Memory B cell (primary cell): ENCODE results near the gene CSE1L.
"Not testable (repeated sequence)": the region's sequence is repeated elsewhere in the genome, so short reads cannot be mapped to it uniquely, and the experiment has no call there.

Experiments used
- ATAC-seq: fragments of 150-1000 bp; cut with Tn5 transposase; 2 replicates; pipeline ENCODE4 v1.10.0; 2021; ENCODE audit warnings: low read depth, mild to moderate bottlenecking, moderate library complexity
- DNase-seq, 2 donors: peaks; one replicate each; pipeline ENCODE4 v3.0.0; 2022; ENCODE audit warnings: low spot score in 2 of 2
- H3K27ac Mint-ChIP-seq: one replicate; pipeline ENCODE4 v1.8.0; 2022; ENCODE audit warnings: mild to moderate bottlenecking, moderate library complexity, mixed read lengths
- H3K27me3 Mint-ChIP-seq: one replicate; pipeline ENCODE4 v1.8.0; 2022; ENCODE audit warnings: mixed read lengths
- H3K36me3 Mint-ChIP-seq: one replicate; pipeline ENCODE4 v1.8.0; 2022; ENCODE audit warnings: mild to moderate bottlenecking, mixed read lengths
- H3K4me1 Mint-ChIP-seq: one replicate; pipeline ENCODE4 v1.8.0; 2022; ENCODE audit warnings: mixed read lengths
- H3K4me3 Mint-ChIP-seq: one replicate; pipeline ENCODE4 v1.8.0; 2022; ENCODE audit warnings: mild to moderate bottlenecking, moderate library complexity, mixed read lengths
- H3K9me3 Mint-ChIP-seq: one replicate; pipeline ENCODE4 v1.8.0; 2022; ENCODE audit warnings: mixed read lengths

CSE1L gene

DNA sequence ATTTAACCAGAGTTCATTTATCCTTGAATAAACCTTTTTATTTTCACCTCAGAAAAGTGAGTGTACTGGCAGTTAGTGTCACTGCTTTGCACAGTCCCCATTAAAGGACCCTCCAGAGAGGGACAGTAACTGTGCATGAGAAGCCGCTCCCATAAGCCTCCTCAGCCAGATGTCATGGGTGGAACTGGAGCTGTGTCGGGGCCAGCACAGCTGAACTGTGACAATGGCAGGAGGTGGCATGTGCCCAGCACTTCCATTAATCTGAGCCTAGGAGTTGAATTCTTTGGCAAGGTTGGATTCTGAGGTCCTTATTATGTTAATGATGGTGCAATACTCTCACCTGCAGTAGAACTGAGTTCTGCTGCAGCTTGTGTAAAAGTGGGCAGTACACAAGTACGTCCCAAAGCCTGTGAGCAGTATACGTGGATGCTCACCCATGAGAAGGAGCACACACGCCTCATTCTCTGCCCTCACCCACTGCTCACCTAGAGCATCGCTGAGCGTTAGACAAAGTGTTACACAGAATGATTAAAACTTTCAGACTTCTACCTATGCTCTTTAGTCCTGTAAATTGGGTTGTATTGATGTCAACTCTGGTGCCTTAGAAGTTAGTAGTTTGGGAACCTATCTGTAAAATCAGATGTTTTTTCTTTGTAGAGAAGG is 11.9 kb upstream of the CSE1L start:
- Mint-ChIP-seq H3K4me3 (no peak overlapping the region), H3K27ac (no peak overlapping the region), H3K9me3 (no peaks in the 10 kb centered on the region), H3K27me3 (no peaks in the 10 kb centered on the region), H3K4me1 (peaks cover 6% of the 10 kb centered on the region), H3K36me3 (peaks cover 16% of the 10 kb centered on the region)
- no peak for ATAC-seq
- DNase-seq = no peak

DNA sequence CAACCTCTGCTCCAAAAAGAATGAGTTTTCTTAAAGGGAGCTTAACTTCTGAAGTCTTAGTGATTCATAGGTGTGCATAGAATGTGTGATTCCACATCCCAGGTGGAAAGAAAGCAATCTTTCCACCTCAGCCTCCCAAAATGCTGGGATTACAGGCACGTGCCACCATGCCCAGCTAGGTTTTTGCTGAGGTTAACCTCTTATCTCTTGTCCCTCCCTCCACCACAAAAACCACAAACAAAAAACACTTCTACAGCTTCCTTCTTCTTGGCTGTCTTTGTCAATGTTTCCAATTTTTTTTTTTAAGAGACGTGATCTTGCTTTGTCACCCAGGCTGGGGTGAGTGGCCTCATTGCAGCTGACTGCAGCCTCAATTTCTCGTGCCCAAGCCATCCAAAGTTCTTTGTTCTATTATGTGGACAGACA is 8.1 kb upstream of the CSE1L start:
- Mint-ChIP-seq H3K27ac (no peak overlapping the region), H3K4me3 (no peak overlapping the region), H3K27me3 (no peaks in the 10 kb centered on the region)

DNA sequence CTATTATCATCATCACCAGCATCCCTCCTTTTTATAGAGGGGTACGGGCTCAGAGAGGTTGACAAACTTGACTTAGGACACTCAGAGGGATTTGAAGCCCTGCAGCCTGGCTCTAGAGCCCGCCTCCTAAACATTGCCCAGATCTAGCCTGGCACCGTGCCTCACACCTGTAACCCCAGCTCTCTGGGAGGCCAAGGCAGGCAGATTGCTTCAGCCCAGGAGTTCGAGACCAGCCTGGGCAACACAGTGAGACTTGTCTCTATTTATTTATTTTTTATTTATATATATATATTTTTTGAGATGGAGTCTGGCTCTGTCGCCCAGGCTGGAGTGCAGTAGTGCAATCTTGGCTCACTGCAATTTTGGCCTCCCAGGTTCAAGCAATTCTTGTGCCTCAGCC is 6.3 kb upstream of the CSE1L start:
- no peak overlapping the region for H3K27ac Mint-ChIP-seq
- no peak overlapping the region for H3K4me3 Mint-ChIP-seq
- no peaks in the 10 kb centered on the region for H3K36me3 Mint-ChIP-seq
- peaks cover 6% of the 10 kb centered on the region for H3K4me1 Mint-ChIP-seq
- H3K9me3 Mint-ChIP-seq = no peaks in the 10 kb centered on the region
- no peaks in the 10 kb centered on the region for H3K27me3 Mint-ChIP-seq
- DNase-seq = no peak
- ATAC-seq = no peak

More for the DNA sequence above, 8.1 kb upstream of the CSE1L start:
- peaks cover 6% of the 10 kb centered on the region for H3K4me1 Mint-ChIP-seq
- ATAC-seq (peak; percentile 59), DNase-seq (no peak)
- peaks cover 6% of the 10 kb centered on the region for H3K36me3 Mint-ChIP-seq
- no peaks in the 10 kb centered on the region for H3K9me3 Mint-ChIP-seq

DNA sequence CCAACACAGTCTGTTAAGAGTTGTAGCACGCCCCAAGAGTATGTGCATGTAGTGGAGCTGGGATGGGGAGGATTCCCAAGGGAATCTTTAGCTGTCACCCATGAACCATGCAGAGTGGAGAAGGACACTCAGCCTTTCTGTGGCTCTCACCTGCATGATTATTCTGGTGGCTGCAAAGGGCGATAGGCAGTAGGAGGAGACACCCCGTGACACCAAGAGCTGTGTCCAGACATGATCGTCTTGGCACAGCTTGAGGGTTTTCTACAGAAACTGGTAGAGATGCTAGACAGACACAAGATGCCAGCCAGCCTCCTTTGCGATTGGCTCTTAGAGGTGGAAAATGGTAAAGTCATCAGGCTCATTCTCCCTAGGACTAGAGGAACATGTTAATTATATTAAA is 3.1 kb upstream of the CSE1L start:
- Mint-ChIP-seq H3K27ac (no peak overlapping the region), H3K4me3 (no peak overlapping the region), H3K36me3 (no peaks in the 10 kb centered on the region), H3K4me1 (peaks cover 20% of the 10 kb centered on the region), H3K9me3 (no peaks in the 10 kb centered on the region), H3K27me3 (no peaks in the 10 kb centered on the region)
- ATAC-seq = no peak
- DNase-seq = no peak

DNA sequence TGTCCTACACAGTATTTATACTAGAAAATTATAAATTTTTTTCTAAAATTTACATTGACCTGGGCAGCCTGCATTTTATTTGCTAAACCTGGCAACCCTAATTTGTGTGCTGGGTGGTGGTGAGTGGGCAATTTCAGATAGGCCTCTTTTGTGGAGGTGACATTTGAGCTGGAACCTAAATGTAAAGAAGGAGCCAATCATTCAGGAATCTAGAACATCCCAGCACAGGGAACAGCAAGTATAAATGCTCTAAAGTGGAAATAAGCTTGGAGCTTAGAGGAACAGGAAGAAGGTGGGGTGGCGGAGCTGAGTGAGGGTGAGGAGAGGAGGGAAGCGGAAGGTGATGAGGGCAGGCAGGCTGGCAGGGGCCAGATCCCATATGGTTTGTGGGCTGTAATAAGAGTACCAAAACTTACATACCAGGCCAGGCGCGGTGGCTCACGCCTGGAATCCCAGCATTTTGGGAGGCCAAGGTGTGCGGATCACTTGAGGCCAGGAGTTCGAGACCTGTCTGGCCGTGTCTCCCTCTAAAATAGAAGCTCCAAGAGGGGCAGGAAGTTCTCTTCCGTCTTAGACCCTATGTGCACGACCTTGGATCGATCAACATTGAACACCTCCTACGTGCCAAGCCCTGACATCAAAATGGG is 549 bp upstream of the CSE1L start:
- no peaks in the 10 kb centered on the region for H3K9me3 Mint-ChIP-seq
- H3K4me1 Mint-ChIP-seq = peaks cover 19% of the 10 kb centered on the region
- no peaks in the 10 kb centered on the region for H3K36me3 Mint-ChIP-seq
- H3K27ac Mint-ChIP-seq = peak overlapping the region; percentile 99
- no peak for ATAC-seq
- no peak for DNase-seq
- peak overlapping the region; percentile 99 for H3K4me3 Mint-ChIP-seq
- no peaks in the 10 kb centered on the region for H3K27me3 Mint-ChIP-seq

DNA sequence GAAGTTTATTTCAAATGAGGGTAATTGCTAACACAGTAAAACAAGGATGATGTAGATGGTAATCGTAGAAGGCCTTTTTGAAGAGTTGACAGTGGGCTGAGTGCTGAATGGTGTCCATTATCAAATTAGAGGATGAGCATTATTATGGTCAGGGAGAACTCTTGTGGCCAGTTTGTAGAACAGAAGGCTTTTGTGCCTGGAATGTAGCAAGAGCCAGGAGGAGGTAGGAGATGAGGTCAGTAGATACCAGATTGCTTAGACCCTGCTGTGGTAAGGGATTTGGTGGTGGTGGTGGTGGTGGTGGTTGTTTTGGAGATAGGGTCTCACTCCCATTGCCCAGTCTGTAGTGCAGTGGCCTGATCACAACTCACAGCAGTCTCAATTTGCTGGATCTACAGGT is 6.2 kb downstream of the CSE1L start:
- Mint-ChIP-seq H3K27me3 (no peaks in the 10 kb centered on the region), H3K36me3 (peaks cover 3% of the 10 kb centered on the region), H3K27ac (no peak overlapping the region), H3K9me3 (no peaks in the 10 kb centered on the region), H3K4me3 (peak overlapping the region; percentile 6), H3K4me1 (peaks cover 31% of the 10 kb centered on the region)
- ATAC-seq = no peak
- DNase-seq = no peak

DNA sequence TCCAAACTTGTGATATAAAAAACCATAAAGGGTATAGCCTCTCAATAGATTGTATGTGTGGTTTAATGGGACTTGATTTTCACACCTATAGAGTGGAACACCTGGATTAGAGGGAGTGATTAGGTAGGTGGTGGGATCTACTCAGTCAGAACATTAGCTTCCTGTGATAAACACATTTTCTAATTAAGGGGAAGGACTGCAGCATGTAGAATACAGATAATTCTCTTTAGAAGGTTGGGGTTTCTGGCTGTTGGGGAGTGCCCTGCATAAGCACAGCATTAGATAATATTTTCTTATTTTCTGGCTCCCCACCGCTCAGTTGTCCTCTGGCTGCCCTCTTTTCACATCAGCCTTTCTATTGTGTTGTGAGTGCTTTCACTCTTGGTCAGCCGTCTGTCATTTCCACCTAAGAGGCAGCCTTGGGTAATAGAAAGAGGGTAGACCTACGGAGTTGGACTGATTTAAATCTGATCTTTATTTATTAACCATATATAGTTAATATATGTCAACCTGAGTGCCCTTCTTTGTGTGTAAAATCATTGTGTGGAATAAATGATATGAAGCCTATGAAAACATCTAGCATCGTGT is 8.0 kb downstream of the CSE1L start:
- DNase-seq (no peak), ATAC-seq (no peak)
- Mint-ChIP-seq H3K9me3 (no peaks in the 10 kb centered on the region), H3K27me3 (no peaks in the 10 kb centered on the region), H3K4me1 (peaks cover 23% of the 10 kb centered on the region), H3K4me3 (peak overlapping the region; percentile 8), H3K27ac (peak overlapping the region; percentile 2), H3K36me3 (peaks cover 3% of the 10 kb centered on the region)

DNA sequence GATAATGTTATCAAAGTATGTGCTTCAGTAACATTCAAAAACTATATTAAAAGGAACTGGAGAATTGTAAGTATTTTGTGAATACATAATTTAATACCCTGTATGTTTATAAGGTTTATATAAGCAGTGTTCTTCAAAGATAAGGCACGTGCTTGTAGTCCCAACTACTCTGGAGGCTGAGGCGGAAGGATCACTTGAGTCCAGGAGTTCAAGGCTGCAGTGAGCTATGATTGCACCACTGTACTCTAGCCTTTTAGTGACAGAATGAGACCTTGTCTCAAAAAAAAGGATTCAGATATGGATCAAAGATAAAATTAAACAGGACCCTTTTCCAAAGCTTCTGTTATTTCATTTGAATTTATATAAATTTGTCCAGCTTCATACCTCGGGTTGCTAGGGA is 17.2 kb downstream of the CSE1L start:
- Mint-ChIP-seq H3K27me3 (no peaks in the 10 kb centered on the region), H3K36me3 (peaks cover 5% of the 10 kb centered on the region), H3K4me1 (no peaks in the 10 kb centered on the region), H3K27ac (no peak overlapping the region), H3K9me3 (no peaks in the 10 kb centered on the region), H3K4me3 (no peak overlapping the region)
- DNase-seq (no peak), ATAC-seq (no peak)

DNA sequence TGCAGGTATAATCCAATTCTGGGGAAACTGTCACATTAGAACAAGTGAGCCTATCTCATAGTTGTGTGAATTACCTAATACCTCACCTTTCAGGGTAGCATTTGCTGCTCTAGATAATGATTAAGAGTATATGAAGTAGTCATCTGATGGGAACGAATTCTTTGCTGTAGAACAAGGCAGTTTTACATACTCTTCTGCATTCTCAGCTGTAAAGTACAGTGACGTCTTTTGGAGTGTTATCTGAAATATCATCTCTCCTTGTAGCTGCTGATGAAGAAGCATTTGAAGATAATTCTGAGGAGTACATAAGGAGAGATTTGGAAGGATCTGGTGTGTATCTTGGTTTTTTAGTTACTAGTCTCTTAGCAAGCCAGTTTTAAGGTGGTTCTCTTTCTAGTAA is 28.4 kb downstream of the CSE1L start:
- no peak for ATAC-seq
- H3K27me3 Mint-ChIP-seq = no peaks in the 10 kb centered on the region
- no peaks in the 10 kb centered on the region for H3K4me1 Mint-ChIP-seq
- H3K36me3 Mint-ChIP-seq = peaks cover 24% of the 10 kb centered on the region
- H3K9me3 Mint-ChIP-seq = no peaks in the 10 kb centered on the region
- H3K27ac Mint-ChIP-seq = peak overlapping the region; percentile 18
- DNase-seq = no peak
- H3K4me3 Mint-ChIP-seq = no peak overlapping the region

DNA sequence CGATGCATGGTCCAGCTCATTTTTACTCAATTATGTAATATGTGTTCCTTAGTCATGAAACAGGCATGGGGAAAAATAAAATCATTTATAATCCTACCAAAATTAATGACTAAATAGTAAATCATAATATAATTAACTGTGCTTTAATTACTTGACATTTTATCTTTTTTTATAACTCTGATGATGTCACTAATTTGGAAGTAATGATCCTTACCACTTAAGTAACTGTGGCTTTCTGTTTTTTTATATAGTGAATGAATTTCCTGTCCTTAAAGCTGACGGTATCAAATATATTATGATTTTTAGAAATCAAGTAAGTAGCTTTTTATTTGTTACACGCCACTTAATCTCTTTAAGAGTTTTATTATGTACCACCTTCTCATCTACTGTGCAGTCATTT is 32.2 kb downstream of the CSE1L start:
- no peak overlapping the region for H3K27ac Mint-ChIP-seq

DNA sequence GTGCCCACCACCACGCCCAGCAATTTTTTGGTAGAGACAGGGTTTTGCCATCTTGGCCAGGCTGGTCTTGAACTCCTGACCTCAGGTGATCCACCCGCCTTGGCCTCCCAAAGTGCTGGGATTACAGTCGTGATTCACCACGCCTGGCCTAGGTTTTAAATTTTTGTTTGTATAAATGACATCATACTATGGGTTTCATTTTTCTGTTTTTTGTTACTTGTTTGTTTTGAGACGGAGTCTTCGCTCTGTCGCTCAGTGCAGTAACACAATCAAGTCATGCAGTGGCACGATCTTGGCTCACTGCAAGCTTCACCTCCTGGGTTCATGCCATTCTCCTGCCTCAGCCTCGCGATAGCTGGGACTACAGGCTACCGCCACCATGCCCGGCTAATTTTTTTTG is 36.2 kb downstream of the CSE1L start:
- H3K36me3 Mint-ChIP-seq = peaks cover 30% of the 10 kb centered on the region
- H3K9me3 Mint-ChIP-seq, H3K4me3 Mint-ChIP-seq, ATAC-seq, H3K27me3 Mint-ChIP-seq, DNase-seq, H3K27ac Mint-ChIP-seq, H3K4me1 Mint-ChIP-seq: not testable (repeated sequence)

More for the DNA sequence above, 32.2 kb downstream of the CSE1L start:
- peaks cover 22% of the 10 kb centered on the region for H3K36me3 Mint-ChIP-seq
- no peaks in the 10 kb centered on the region for H3K9me3 Mint-ChIP-seq
- ATAC-seq = no peak
- DNase-seq = no peak
- no peaks in the 10 kb centered on the region for H3K27me3 Mint-ChIP-seq
- H3K4me3 Mint-ChIP-seq = no peak overlapping the region
- H3K4me1 Mint-ChIP-seq = no peaks in the 10 kb centered on the region

DNA sequence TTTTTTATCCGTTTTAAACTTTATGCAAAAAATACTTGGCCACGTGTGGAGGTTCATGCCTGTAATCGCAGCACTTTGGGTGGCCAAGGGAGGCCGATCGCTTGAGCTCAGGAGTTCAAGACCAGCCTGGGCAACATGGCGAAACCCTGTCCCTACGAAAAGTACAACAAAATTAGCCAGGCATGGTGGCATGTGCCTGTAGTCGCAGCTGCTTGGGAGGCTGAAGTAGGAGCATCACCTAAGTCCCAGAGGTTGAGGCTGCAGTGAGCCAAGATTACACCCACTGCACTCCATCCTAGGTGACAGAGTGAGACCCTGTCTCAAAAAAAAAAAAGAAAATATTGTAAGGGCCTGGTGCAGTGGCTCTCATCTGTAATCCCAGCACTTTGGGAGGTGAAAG is 45.0 kb downstream of the CSE1L start:
- no peaks in the 10 kb centered on the region for H3K9me3 Mint-ChIP-seq
- H3K4me3 Mint-ChIP-seq = no peak overlapping the region
- H3K27me3 Mint-ChIP-seq = no peaks in the 10 kb centered on the region
- H3K36me3 Mint-ChIP-seq = peaks cover 20% of the 10 kb centered on the region
- no peak for ATAC-seq
- H3K27ac Mint-ChIP-seq = no peak overlapping the region
- H3K4me1 Mint-ChIP-seq = no peaks in the 10 kb centered on the region
- no peak for DNase-seq

DNA sequence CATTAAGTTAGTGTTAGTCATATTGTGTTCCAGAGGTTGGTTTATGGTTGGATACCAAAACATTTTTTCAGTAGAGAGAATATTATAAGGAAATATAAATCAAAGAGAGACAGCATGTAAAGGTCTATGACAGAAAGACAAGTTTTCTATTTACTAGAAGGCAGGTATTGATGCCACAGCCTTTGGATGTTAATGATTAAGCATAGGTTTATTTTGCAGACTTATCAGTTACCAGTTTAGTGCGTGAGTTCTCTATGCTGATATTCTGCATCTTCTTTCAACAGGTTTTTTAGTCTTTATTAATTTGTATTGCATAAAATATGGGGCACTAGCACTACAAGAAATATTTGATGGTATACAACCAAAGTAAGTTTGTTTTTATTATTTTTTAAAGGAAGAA is 45.6 kb downstream of the CSE1L start:
- Mint-ChIP-seq H3K36me3 (peaks cover 23% of the 10 kb centered on the region), H3K27ac (no peak overlapping the region), H3K4me1 (no peaks in the 10 kb centered on the region), H3K4me3 (no peak overlapping the region), H3K9me3 (no peaks in the 10 kb centered on the region), H3K27me3 (no peaks in the 10 kb centered on the region)
- ATAC-seq = no peak
- DNase-seq = no peak

DNA sequence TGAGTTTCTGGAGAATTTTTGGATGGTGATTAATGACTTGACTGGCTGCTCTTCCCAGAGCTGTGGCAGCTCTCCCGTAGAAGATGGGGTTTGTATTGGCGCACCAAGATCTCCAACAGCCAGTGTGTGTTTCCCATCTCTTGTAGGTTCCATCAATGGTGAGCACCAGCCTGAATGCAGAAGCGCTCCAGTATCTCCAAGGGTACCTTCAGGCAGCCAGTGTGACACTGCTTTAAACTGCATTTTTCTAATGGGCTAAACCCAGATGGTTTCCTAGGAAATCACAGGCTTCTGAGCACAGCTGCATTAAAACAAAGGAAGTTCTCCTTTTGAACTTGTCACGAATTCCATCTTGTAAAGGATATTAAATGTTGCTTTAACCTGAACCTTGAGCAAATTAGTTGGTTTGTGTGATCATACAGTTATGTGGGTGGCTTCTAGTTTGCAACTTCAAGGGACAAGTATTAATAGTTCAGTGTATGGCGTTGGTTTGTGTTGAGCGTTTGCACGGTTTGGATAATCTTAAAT is 50.2 kb downstream of the CSE1L start:
- no peak overlapping the region for H3K27ac Mint-ChIP-seq

More for the DNA sequence above, 50.2 kb downstream of the CSE1L start:
- H3K4me1 Mint-ChIP-seq = peaks cover 10% of the 10 kb centered on the region
- H3K27me3 Mint-ChIP-seq = no peaks in the 10 kb centered on the region
- no peak for ATAC-seq
- H3K4me3 Mint-ChIP-seq = no peak overlapping the region
- no peak for DNase-seq
- no peaks in the 10 kb centered on the region for H3K9me3 Mint-ChIP-seq
- peaks cover 21% of the 10 kb centered on the region for H3K36me3 Mint-ChIP-seq
